ENCODE data around the gene F2RL3. TPM values are rescaled to one million over a fixed set of nuclear protein-coding genes. Genes with fewer than 3 reads are reported as not detected.
"Not testable (repeated sequence)": the region's sequence is repeated elsewhere in the genome, so short reads cannot be mapped to it uniquely, and the experiment has no call there.

F2RL3 gene
- polyA plus RNA-seq, 10 donors: 0.13 to 0.49 (median 0.33) TPM

GRCh38 chr19:16921766-16922591 is 33.2 kb downstream of the F2RL3 start:
- no peak for DNase-seq

GRCh38 chr19:16922592-16922934 is 33.8 kb downstream of the F2RL3 start:
- no peak for DNase-seq

GRCh38 chr19:16922949-16923348 is 34.1 kb downstream of the F2RL3 start:
- DNase-seq: no peak

DNA sequence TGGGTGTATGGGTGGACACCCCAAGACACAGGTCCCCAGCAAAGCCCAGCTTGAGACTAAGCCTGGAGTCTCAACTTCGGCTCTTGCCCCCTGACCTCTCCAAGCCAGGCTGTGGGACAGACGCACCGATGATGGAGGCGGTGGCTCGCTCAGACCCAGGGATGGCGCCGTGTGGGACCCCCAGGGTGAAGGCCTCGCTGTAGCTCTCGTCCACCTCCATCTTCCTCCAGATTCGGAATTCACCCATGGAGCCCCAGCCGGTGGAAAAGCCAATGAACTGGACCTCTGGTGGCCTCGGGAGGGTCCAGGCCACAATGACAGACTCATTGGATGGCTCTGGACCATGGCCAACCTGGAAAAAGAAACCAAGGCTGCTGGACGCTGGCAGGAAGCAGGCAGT is 39.1 kb downstream of the F2RL3 start:
- no peak for DNase-seq

DNA sequence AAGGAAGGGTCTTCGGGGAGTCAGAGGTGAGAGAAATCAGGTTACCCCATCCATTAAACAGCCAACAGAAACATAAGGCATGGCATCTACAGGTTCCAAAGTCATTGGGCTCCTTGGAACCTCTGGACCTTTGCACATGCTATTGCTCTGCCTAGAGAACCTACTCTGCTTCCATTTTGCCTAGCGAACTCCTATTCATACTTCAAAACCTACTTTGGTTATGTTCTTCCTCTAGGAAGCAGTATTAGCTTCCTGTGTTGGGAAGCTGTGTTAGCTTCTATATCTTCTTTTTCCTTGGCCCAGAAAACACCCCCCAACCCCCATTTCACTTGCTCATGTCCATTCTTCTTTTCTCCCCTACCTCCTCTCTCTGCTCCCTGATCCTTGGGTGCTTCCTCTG is 39.6 kb downstream of the F2RL3 start:
- DNase-seq: no peak

GRCh38 chr19:16928916-16929315 is 40.1 kb downstream of the F2RL3 start:
- no peak for DNase-seq

- no peak for DNase-seq
Measured at GRCh38 chr19:16930753-16931152, 42.0 kb downstream of the F2RL3 start.

DNA sequence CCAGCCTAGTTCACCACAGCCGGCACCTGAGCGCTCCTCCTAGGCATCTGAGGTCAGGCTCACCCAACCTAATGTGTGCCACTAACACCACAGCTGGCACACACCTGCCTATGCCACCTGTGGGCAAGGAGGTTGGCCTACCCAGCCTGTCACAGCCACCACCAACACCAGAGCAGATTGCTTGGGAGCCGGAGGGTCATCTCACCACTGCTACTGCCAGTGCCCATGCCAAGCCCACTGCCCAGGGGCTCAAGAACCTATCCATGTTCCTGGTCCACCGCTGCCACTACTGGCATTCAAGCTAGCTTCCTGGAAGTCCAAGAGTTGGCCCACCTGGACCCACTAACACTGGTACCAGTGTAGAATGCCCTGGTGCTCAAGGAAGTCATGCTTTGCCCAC is 42.5 kb downstream of the F2RL3 start:
- no peak for DNase-seq

DNA sequence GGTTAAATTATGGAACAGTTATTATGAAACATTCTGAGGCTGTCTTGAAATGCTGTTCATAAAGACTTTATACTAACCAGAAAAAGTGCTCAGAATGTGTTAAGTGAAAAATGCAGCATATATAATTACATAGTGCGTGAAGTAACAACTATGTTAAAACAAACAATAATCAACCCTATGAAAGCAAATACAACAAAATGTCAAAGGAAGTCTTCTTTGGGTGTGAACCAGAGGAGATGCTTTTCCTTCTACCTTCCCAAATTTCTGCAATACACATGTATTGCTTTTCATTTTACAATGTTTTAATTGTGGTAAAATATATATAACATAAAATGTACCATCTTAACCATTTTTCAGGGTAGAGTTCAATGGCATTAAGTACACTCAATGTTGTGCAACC is 45.7 kb downstream of the F2RL3 start:
- no peak for DNase-seq

DNA sequence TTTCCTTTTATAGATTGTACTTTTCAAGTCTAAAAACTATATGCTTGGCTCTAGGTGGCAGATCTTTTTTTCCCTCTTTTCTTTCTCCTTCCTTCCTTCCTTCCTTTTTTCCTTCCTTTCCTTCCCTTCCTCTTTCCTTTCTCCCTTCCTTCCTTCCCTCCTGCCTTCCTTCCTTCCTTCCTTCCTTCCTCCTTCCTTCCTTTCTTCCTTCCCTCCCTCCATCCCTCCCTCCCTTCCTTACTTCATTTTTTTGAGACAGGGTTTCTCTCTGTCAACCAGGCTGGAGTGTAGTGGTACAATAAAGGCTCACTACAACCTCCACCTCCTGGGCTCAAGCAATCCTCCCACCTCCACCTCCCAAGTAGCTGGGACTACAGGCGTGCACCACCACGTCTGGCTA is 48.1 kb downstream of the F2RL3 start:
- DNase-seq: no peak

DNA sequence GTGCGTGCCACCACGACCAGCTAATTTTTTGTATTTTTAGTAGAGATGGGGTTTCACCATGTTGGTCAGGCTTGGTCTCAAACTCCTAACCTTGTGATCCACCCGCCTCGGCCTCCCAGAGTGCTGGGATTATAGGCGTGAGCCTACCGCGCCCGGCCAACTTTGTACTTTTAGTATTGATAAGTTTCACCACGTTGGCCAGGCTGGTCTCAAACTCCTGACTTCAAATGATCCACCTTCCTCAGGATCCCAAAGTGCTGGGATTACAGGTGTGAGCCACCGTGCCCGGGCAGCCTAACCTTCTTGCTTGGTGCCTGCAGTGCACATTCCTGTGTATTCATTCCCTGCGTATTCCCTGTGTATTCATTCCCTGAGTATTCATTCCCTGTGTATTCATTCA is 49.0 kb downstream of the F2RL3 start:
- not testable (repeated sequence) for DNase-seq

- DNase-seq: no peak
Measured at GRCh38 chr19:16938211-16938610, 49.4 kb downstream of the F2RL3 start.

- not testable (repeated sequence) for DNase-seq
Measured at GRCh38 chr19:16940063-16940462, 51.3 kb downstream of the F2RL3 start.

DNA sequence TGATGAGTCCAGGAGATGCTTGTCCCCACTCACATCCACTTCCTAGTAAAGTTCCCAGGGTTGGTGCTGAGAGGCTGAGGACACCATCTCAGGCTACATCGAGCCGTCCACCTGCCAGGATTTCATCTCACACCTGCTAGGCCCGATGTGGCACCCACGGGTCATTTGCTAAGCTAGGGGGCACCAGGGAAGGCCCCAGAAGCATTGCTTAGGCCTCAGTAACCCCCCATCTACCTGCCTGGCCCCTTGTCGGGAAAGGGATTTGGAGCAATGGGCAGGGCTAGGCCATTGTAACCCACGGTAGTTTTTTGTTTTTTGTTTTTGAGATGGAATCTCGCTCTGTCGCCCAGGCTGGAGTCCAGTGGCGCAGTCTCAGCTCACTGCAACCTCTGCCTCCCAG is 51.8 kb downstream of the F2RL3 start:
- no peak for DNase-seq

Other genes with a start within 250 kb of the F2RL3 start
- 10 to 100 TPM; 44.8 to 68.8 (median 50.3) TPM for gene SMIM7, start 228.9 kb upstream of the F2RL3 start, polyA plus RNA-seq (ENCODE audit: insufficient read length in 10 of 10)
- 100 to 1,000 TPM in 7 of 10 donors, 10 to 100 TPM in 3; 66.0 to 164 (median 113) TPM for gene TMEM38A, start 227.9 kb upstream of the F2RL3 start, polyA plus RNA-seq (ENCODE audit: insufficient read length in 10 of 10)
- gene NWD1, start 169.2 kb upstream of the F2RL3 start, polyA plus RNA-seq (ENCODE audit: insufficient read length in 10 of 10): under 1 TPM; 0.03 to 0.20 (median 0.05) TPM
- gene SIN3B, start 59.6 kb upstream of the F2RL3 start, polyA plus RNA-seq (ENCODE audit: insufficient read length in 10 of 10): 10 to 100 TPM; 28.4 to 58.8 (median 38.6) TPM
- 1 to 10 TPM; 2.7 to 8.7 (median 4.3) TPM for gene CPAMD8, start 137.8 kb downstream of the F2RL3 start, polyA plus RNA-seq (ENCODE audit: insufficient read length in 10 of 10)
- gene HAUS8, start 186.5 kb downstream of the F2RL3 start, polyA plus RNA-seq (ENCODE audit: insufficient read length in 10 of 10): 10 to 100 TPM in 3 of 10 donors, 1 to 10 TPM in 7; 6.3 to 14.3 (median 8.6) TPM
- gene MYO9B, start 186.8 kb downstream of the F2RL3 start, polyA plus RNA-seq (ENCODE audit: insufficient read length in 10 of 10): 10 to 100 TPM; 30.2 to 48.5 (median 34.2) TPM

Measured in muscle of back (tissue), 11 donors.